NCI-H1930 (cell line): ENCODE data around the gene HCN3.
"Not testable (repeated sequence)": the region's sequence is repeated elsewhere in the genome, so short reads cannot be mapped to it uniquely, and the experiment has no call there.

Experiments used
- DNase-seq, 2 experiments: peaks; one replicate each; lab custom pipeline; 2025; lab: John Stamatoyannopoulos, UW

HCN3 gene

DNA sequence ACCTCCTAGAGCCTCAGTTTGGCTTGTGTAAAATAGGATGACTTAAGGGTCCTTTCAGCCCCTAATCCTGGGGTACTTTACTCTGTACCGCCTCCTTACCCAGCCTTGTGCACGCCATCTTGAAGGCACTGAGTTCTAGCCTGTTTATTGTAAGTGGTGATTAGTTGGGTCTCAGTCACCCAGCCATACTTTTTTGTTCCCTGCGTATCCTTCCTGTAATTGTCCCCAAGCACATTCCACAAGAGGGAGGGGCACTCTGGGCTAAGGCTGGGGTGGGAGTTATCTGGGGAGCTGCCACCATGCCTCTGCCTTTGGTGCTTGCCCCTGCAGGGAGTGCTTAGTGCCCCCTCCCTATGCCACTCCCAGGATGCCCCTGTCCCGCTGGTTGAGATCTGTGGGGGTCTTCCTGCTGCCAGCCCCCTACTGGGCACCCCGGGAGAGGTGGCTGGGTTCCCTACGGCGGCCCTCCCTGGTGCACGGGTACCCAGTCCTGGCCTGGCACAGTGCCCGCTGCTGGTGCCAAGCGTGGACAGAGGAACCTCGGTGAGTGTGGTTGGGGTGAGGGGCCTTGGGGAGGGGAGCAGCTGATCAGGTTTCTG, 32.3 kb downstream of the HCN3 start:
- DNase-seq = no peak

DNA sequence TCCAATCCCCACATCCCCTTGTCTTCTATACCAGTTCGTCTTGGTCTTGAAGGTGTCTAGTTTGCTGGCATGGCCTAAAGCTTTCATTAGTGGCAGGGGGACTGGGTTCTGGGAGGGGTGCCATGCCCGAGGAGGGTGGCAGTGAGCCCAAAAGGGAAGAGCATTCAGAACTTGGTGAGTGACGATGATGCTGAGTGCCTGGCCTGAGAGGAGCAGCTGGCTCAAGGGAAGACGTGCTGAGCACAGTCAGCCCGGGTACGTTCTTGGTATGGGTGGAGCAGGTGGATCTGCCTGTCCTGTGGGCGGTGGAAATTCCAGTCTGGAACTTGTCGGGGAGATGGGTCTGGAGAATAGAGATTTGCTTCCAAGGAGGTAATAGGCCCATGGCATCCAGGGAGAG, 36.0 kb downstream of the HCN3 start:
- no peak for DNase-seq

DNA sequence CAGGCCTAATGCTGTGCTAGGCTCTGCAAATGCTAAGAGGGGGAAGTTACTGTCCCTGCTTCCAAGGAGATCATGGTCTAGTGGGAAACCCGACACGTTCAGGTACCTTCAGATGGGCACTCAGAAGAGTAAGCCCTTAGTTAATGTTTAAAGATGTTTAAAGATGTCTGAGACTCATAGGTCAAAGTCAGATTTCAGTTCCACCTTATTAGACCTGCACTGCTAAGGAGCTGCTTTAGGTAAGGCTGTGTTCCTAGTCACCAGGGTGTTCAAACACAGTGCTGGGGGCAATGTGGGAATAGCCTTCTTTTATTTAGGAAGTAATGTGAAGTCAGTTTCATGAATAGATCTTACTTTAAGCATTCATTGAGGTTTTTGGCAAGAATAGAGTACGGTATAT, 39.7 kb downstream of the HCN3 start:
- no peak for DNase-seq

DNA sequence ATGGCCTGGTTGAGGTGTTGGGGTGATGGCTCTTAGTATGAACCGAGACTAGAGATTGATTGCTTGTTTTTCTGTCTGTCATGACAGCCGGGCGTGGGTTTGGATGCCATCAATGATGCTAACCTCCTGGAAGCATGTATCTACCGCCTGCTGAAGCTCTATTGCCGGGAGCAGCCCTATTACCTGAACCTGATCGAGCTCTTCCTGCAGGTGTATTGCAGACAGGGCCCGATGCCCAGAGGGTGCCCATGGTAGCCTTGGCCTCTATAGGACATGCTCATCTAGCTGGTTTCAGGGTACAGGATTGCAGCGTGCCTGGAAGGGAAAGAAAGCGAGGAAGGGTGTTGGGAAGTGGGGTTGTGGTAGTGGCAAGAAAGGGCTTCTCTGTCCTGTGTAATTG, 40.8 kb downstream of the HCN3 start:
- no peak for DNase-seq

DNA sequence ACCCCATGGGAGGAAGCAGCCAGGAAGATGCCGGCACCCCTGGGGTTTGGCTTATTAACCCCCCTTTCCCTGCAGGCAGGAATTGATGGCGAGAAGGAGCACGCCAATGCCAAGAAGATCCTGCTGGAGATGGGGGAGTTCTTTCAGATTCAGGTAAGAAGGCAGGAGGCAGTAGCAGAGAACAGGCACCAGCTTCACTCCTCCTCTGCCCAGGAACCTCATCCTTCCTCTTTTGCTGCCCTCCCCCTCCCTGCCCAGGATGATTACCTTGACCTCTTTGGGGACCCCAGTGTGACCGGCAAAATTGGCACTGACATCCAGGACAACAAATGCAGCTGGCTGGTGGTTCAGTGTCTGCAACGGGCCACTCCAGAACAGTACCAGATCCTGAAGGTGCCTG, 42.3 kb downstream of the HCN3 start:
- no peak for DNase-seq

DNA sequence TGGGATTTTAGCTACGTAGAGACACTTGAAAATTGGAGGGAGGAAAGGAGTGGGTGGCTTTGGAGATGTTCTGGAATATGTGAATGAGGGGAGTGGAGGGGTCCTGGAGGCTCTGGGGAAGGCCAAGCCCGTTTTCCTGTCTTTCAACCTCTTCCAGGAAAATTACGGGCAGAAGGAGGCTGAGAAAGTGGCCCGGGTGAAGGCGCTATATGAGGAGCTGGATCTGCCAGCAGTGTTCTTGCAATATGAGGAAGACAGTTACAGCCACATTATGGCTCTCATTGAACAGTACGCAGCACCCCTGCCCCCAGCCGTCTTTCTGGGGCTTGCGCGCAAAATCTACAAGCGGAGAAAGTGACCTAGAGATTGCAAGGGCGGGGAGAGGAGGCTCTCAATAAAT, 43.0 kb downstream of the HCN3 start:
- no peak for DNase-seq

DNA sequence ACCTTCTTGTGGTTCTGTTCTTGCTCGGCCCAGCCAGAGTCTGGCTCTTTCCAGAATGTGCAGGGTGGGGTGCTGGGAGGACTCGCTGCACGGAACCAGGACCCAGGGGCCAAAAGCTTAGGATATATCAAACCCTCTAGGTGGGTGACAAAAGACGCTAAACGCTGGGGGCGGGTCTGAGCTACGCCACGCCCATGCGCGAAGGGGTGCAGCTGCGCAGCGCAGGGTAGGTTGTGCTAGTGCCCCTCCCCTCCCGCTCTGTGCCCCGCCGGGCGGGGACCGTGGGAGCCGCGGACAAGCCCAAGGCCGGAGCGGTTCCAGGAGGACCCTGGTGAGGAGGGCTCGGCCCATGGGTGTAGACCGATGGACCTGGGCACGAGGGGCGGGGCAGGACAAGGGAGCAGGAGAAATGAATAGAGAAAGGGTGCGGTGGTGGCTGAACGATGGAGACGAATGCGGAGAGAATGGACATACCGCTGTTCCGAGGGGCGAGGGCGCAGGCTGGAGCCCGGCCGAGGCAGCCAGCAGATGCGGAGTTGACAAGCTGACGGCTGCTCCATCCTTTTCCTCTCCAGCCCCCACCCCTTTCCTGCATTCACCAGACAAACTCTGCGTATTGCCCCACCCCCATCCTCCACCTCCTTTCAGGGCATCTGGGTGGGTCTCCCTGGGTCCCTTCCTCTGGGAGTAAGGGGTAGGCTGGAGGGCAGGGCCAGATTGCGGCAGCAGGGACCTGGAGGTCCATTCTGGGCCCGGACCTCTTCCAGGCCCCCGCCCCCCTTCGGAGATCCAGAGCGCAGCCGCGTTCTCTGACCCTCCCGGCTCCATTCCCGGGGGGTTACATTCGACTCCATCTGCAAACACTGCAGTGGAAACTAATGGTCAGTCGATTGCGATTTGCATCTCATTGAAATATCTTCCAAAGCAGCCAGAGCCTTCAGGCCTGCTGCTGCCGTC, 43.7 kb downstream of the HCN3 start, which contains the start of gene RUSC1:
TSS of gene RUSC1 (plus strand) at position 234 of the 957 bp plus-strand sequence. CDS start 880 bp downstream, outside the sequence.
- DNase-seq = peak in 1 of 2 experiments; percentile 60

DNA sequence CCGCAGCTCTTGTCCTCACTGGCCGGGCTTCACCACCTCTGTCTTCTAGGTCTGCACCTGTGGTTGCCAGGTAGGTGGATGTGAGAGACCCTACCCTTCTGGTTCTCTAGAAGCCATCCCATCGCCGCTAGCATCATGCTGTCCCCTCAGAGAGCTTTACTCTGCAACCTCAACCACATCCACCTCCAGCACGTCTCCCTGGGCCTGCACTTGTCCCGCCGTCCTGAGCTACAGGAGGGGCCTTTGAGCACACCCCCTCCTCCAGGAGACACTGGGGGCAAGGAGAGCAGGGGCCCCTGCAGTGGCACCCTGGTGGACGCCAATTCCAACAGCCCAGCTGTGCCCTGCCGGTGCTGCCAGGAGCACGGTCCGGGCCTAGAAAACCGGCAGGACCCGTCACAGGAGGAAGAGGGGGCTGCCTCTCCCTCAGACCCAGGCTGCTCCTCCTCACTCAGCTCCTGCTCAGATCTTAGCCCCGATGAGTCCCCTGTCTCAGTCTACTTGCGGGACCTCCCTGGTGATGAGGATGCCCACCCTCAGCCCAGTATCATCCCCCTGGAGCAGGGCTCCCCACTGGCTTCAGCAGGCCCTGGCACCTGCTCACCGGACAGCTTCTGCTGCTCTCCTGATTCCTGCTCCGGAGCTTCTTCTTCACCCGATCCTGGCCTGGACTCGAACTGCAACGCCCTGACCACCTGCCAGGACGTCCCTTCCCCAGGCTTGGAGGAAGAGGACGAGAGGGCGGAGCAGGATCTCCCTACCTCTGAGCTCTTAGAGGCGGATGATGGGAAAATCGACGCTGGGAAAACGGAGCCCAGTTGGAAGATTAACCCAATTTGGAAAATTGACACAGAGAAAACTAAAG, 44.6 kb downstream of the HCN3 start:
- no peak for DNase-seq

DNA sequence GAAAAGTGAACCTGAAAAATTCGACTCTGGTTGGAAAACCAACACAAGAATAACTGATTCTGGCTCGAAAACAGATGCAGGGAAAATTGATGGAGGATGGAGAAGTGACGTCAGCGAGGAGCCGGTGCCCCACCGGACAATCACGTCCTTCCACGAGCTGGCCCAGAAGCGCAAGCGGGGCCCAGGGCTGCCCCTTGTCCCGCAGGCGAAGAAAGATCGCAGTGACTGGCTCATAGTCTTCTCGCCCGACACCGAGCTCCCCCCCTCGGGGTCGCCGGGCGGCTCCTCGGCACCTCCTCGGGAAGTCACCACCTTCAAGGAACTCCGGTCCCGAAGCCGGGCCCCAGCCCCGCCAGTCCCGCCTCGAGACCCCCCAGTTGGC, 45.3 kb downstream of the HCN3 start:
- DNase-seq = no peak

DNA sequence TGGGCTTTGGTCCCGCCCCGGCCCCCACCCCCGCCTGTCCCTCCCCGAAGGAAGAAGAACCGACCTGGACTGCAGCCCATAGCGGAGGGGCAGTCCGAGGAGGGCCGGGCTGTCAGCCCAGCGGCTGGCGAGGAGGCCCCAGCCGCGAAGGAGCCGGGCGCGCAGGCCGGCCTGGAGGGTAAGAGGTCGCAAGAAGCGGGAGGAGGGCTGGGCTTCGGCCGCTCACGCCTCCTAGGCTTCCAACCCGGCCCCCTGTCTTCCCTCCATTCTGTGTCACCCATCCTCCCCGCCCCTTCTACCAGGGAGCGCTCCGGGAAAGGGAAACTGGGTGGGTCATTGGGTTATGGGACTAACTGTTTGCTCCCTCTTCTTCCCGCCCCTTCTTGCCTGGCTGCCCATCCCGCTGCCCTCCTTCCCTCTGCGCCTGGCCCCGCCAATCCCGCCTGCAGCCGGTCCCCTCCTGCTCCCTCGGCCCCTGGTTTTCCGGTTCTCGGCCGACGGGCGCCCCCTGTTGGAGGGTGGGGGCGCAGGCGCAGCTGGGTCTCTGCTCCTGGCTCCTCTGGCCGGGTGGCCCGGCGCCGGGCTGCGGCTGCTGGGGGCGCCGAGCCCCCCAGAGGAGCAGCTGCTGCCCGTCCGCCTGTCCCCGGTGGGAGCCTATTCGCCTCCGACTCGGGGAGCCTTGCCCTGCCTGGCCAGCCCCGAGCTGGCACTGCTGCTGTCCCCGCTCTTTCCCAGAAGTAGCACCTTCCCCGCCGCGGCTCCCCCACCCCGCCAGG, 45.9 kb downstream of the HCN3 start:
- peak; percentile 87 to 92 for DNase-seq

DNA sequence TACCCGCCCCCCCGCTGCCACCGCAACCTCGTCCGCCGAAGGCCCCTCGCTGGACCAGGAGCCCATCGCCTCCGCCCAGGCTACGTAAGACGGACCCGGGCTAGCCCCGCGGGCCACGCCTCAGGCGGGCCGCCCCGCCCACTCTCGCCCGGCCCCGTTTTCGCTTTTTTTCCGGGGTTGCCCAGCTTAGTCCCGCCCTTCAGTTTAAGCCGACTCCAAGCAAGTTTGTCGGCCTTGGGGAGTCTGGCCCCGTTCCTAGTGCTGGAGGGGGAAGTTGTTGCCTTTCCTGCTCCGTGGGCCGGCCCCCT, 46.4 kb downstream of the HCN3 start:
- peak; percentile 62 to 80 for DNase-seq

DNA sequence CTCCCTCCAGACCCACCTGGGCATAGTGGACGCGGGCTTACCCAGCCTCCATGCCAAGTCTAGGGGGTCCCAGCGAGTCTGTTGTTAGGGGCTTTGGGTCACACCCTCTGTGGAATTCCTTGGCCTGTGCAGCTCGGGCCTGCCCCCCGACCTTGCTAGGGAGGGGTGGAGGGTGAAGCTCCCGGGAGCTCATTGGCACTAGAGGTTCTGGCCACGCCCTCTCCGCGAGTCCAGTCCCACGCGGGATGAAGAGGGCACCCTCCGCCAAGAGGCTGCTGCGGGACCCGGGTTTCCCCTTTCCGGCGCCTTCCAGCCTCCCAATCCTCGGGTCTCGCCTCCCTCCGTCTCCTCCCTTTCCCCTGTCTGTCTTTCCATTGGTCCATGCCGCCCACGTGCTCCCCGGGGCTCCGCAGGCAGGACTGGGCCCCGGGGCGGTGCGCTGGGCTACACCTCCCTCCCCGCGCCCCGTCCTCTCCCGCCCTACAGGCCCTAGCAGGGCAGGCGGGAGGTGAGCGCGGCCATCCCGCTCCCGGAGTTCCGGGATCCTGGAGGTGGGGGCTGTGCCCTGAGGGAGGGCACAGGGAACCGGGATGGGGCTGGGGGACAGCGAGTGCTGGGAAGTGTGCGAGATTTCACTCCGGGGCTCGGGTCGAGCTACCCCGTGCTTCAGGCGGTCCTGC, 46.9 kb downstream of the HCN3 start:
- peak; percentile 86 to 88 for DNase-seq

DNA sequence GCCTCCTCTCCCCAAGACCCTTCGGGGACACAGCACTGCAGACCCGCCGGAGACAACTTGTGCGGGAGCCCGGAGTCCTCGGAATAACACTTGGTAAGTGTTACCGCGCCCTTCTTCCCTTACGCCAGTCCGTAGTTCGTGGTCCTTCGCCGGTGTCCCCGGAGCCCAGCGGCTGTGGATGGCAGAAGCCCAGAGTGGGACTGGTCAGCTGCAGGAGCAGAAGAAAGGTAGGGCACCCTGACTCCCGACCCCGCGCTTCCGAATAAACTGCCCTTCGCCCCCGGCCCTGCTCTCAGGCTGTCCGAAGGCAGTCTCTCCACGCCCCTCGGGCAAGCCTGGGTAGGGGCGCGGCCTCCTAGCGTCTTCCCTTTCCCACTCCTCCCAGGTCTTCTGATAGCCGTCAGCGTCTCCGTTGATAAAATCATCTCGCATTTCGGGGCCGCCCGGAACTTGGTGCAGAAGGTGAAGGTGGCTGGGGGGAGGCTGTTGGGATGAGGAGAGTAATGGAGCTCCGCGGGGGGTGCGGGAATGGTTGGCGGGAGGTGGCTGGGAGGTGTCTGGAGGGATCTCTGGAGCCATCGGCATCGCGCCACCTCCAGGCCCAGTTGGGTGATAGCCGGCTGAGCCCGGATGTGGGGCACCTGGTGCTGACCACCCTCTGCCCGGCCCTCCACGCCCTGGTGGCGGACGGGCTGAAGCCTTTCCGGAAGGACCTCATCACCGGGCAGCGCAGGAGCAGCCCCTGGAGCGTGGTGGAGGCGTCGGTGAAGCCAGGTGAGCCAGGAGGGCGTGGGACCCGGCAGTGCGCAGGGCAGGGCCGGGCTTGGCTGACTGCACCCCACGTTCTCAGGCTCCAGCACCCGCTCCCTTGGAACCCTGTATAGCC, 47.7 kb downstream of the HCN3 start:
- DNase-seq = peak; percentile 42 to 59

DNA sequence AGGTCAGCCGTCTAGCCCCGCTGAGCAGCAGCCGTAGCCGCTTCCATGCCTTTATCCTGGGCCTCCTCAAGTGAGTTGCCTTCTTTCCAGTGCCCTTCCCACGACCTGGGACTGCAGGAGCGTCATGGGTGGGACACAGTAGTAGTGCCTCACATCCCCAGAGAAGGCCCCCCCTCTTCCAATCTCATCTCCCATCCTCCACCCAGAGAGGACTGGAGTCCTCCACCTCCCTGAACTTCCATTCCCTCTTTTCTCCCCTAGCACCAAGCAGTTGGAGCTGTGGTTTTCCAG, 48.3 kb downstream of the HCN3 start:
- DNase-seq = no peak

DNA sequence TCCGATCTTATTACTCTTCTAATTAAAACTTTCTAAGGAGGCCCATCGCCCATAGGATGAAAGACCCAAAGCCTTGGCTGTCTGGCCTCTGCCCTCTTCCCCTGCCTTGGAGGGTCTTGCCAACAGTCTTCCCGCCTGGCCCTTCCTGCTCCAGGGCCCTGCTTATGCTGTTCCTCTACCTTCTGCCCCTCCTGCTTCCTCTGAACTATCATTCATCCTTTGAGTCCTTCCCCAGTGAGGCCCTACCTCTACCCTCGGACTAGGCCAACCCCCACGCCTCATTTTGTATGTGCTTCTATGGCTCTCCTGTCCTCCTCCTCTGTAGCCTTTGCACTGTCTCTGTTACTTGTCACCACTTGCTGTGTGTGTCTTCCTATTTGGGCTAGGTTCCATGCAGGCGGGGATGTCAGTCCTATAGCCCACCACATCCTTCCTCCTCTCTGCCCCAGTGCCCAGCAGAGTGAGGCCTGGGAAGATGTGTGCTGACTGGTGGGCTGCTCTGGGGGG, 48.8 kb downstream of the HCN3 start:
- DNase-seq = no peak

DNA sequence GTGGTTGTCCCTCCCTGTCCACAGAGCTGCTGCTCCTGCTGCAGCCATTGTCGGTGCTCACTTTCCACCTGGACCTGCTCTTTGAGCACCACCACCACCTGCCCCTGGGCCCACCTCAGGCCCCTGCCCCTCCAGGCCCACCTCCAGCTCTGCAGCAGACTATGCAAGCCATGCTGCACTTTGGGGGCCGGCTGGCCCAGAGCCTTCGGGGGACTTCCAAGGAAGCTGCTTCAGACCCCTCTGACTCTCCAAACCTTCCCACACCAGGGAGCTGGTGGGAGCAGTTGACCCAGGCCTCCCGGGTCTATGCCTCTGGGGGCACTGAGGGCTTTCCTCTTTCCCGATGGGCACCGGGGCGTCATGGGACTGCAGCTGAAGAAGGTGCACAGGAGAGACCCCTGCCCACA, 49.4 kb downstream of the HCN3 start:
- no peak for DNase-seq

DNA sequence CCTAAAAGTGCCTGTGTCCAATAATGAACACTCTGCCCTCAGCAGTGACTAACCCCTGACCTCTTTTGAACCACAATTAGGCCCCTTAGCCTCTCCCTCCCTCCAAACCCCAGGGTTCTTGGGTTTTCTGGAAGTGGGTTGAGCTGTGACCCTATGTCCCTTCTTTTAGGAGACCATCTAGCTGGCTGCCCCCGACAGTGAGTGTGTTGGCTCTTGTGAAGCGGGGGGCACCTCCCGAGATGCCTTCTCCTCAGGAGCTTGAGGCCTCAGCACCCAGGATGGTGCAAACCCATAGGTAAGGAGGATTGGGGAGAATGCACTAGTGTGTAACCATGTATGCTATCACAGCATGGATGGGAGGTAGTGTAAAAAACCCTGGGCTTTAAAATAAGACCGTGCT, 50.7 kb downstream of the HCN3 start:
- no peak for DNase-seq

DNA sequence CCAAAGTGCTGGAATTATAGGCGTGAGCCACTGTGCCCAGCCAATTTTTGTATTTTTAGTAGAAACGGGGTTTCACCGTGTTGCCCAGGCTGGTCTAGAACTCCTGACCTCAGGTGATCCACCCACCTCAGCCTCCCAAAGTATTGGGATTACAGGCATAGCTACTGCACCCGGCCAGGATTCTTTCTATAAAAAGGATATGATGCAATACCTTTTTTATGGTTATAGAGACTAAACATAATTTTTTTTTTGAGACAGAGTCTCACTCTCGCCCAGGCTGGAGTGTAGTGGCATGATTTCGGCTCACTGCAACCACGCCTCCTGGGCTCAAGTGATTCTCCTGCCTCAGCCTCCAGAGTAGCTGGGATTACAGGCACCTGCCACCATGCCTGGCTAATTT, 51.6 kb downstream of the HCN3 start:
- not testable (repeated sequence) for DNase-seq

DNA sequence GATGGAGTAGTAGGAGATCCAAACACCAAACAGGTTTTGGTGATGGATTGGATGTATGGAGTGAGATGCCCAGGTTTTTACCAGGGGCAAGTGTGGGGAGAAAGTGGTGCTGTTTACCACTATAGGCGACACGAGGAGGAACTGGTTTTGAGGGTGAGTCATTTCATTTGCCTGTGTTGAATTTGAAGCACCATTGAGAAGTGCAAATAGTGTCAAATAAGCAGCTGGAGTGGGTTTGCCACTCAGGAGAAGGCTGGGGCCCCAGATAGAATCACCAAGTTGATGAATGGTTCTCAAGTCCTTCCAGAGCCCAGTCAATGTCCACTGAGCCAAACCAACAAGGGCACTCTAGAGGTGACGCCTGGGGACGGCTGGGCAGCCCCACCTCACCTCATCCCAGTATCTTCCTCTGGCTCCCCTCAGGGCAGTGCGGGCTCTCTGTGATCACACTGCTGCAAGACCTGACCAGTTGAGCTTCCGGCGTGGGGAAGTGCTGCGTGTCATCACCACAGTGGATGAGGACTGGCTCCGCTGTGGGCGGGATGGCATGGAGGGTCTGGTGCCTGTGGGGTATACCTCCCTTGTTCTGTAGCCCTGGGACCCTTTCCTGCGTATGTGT, 52.8 kb downstream of the HCN3 start:
- no peak for DNase-seq

DNA sequence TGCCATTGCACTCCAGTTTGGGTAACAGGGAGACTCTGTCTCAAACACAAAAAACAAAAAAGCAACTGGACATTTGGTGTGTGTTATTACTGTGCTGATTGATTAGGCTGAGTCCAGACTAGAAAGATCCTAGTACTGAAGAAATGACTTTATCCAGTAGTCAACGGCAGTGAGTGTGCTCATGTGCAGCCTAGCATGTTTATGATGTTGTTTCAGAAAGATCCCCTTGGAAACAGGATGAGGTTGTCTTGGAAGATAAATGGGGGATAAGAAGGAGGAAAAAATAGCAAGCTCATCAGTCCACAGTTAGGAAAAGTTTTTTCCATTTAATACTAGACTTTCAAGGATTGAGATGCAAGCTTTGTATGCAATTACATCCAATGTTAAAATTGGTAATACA, 57.7 kb downstream of the HCN3 start:
- no peak for DNase-seq
